ENCODE data around the gene IFNG-AS1.

IFNG-AS1 gene

GRCh38 chr12:68040450-68041075 lies 51.3 kb downstream of the IFNG-AS1 start:
- peak; percentile 72 for DNase-seq

DNA sequence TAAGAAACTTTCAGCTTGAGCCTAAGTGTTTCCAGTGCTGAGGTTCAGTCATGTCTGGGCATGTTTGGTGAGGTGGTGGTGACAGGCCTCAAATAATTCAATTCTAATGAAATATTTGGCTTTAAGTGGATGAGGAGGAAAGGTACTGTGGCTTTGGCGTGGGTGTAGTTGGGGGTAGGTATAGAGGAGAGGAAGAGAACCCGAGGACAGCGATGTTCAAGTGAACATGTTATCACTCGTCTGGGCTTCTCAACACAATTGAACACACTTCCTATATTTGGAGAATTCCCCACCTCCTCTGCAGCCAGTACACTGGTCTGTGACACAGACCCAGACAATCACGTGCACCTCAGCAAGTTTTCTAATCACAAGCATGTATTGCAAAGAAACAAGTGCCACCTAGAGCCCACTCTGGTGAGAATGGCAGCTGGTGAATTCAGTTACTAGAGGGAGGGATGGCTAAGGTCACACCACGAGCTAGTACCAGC lies 53.0 kb downstream of the IFNG-AS1 start:
- no peak for DNase-seq

DNA sequence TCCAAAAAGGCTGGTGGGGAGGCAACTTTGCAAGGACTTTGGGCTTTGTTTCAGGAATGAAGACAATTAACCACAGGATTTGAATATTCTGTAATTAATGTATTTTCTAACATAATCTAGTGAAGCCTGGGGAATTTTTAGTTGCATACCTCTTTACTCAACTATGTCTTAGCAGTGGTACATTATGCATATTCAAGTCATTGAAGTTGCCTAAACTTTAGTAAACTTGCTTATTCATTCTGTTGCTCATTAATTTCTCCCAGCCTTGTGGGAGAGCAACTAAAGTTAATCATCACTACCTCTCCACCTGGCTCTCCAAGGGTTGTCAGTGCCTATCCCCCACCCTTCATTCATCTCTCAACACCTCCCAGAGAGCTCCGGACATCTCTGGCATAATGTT lies 54.2 kb downstream of the IFNG-AS1 start:
- no peak for DNase-seq

DNA sequence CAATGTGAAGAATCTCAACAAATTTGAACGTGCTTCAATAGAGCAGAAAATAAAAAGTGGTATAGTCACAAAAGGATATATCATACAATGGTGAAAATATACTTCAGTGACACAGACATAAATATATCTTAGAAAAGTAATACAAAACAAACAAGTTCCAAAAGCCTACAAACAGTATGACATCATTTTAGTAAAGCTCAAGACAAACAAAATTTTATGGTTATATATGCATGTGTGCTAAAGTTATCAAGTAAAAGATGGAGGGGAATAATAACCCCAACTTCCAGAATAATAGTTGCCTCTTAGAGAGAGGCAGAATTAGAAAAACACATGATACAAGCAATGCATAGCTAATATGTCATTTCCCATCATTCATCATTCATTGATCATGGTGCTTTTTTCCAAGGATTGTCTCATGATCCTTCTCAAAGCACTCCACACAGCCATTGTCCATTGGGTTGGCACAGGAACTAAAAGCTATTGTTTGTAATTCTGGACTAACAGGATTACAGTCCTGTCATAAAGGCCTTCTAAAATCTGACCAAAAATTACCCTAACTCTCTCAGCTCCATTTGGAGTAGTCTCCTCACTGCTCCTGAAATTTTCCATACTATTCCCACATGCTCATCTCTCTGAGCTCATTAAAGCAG lies 59.5 kb downstream of the IFNG-AS1 start:
- no peak for DNase-seq

DNA sequence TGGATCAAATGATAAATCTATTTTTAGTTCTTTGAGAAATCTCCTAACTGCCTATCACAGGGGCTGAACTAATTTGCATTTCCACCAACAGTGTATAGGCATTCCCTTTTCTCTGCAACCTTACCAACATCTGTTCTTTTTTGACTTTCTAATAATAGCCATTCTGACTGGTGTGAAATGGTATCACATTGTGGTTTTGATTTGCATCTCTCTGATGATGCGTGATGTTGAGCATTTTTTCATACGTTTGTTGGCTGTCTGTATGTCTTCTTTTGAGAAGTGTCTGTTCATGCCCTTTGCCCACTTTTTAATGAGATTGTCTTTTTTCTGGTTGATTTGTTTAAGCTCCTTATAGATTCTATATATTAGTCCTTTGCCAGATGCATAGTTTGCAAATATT lies 67.1 kb downstream of the IFNG-AS1 start:
- no peak for DNase-seq

DNA sequence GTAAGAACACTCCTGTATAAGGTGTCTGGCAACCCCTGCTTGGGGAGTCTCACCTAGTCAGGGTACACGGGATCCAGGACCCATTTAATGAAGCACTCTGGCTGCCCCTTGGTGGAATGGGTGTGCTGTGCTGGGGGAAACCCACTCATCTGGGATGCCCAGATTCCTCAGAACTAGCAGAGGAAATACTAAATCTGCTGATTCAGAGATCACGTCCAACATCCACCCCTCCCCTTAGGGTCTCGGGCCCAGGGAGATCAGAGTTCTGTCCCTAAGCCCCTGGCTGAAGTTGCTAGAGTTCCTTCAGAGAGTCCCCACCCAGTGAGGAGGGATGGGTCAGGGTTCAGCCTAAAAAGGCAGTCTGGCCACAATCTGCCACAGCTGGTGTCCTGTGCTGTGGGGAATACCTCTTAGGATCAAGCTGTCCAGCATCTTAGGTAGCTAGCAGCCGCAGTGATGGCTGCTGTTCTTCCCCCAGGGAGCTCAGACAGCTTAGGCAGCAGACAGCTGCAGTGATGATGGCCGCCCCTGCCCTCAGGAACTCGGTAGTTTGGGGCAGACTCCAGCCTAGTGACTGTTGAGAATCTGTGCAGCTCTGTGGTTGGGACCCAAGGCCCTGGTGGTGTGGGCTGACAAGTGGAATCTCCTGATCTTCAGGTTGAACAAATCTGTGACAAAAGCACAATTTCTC lies 74.8 kb downstream of the IFNG-AS1 start:
- no peak for DNase-seq

DNA sequence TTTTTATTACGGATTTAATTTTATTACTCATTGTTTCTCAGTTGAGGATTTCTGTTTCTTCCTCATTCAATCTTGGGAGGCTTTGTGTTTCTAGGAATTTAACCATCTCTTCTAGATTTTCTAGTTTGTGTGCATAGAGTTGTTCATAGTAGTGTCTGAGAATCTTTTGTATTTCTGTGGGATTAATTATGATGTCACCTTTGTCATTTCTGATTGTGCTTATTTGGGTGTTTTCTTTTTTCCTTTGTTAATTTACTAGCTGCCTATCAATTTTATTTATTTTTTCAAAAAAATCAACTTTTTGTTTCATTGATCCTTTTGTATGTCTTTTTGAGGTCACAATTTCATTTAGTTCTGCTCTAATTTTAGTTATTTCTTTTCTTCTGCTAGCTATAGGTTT lies 75.9 kb downstream of the IFNG-AS1 start:
- no peak for DNase-seq

DNA sequence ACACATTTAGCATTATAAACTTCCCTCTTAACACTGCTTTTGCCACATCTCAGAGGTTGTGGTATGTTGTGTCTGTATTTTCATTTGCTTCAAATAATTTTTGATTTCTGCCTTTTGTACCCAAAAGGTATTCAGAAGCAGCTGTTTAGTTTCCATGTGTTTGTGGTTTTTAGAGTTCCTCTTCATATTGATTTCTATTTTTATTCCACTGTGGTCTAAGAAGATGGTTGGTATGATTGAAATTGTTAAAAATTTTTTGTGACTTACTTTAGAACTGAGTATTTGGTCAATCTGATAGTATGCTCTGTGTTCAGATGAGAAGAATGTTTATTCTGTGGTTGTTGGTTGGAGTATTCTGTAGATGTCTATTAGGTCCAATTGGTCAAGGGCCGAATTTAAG lies 76.4 kb downstream of the IFNG-AS1 start:
- DNase-seq = no peak

GRCh38 chr12:68067762-68068376 lies 78.6 kb downstream of the IFNG-AS1 start:
- DNase-seq = no peak

GRCh38 chr12:68069275-68069674 lies 80.0 kb downstream of the IFNG-AS1 start:
- DNase-seq = no peak
